Thoracic aorta (tissue), 2 donors: Measurements from ENCODE around the gene RNF135. TPM values are rescaled to one million over a fixed set of nuclear protein-coding genes. Genes with fewer than 3 reads are reported as not detected.
"Not testable (repeated sequence)": the region's sequence is repeated elsewhere in the genome, so short reads cannot be mapped to it uniquely, and the experiment has no call there.

Experiments
- ATAC-seq: fragments of 150-250 bp; one replicate; pipeline ENCODE4 v1.8.0; 2017; ENCODE audit warnings: low read depth; ENCODE audit not compliant: insufficient number of reproducible peaks, low FRiP score
- DNase-seq: peaks from one replicate; pipeline ENCODE4 v3.0.0-alpha.2; 2020; ENCODE audit warnings: low spot score
- H3K27ac ChIP-seq, 2 donors: fragments of 200-600 bp; sonication (generic); 1 replicate in 1 of 2; 2 replicates in 1 of 2; pipeline ENCODE4 v1.5.1; 2016; ENCODE audit warnings: mild to moderate bottlenecking in 2 of 2, moderate library complexity in 2 of 2
- H3K27me3 ChIP-seq: fragments of 200-600 bp; sonication (generic); replicated peaks from 2 replicates; pipeline ENCODE4 v1.6.0; 2016; ENCODE audit warnings: mild to moderate bottlenecking; ENCODE audit not compliant: insufficient read depth
- H3K36me3 ChIP-seq: fragments of 200-600 bp; sonication (generic); one replicate; pipeline ENCODE4 v1.5.1; 2016
- H3K4me1 ChIP-seq, 2 donors: fragments of 200-600 bp; sonication (generic); 1 replicate in 1 of 2; 2 replicates in 1 of 2; pipeline versions ENCODE4 v1.5.1 to v1.6.0; 2016; ENCODE audit warnings: low read depth in 2 of 2, mild to moderate bottlenecking in 1 of 2; ENCODE audit not compliant: control insufficient read depth in 1 of 2
- H3K4me3 ChIP-seq: fragments of 200-600 bp; sonication (generic); 2 replicates; pipeline ENCODE4 v1.5.1; 2016; ENCODE audit warnings: mild to moderate bottlenecking
- H3K9me3 ChIP-seq: fragments of 200-600 bp; sonication (generic); 2 replicates; pipeline ENCODE4 v1.5.1; 2016
- CTCF ChIP-seq: fragments of 200-600 bp; sonication (generic); IDR thresholded peaks from one replicate; pipeline ENCODE4 v1.5.1; 2019; ENCODE audit warnings: antibody characterized with exemption
- total RNA-seq, 2 donors: library from RNA; depleted of rRNA; stranded (reverse); fragments of >200 nt; gene quantifications; one replicate each; pipeline versions ENCODE4 v1.1.0 to v1.2.3, GENCODE V29; 2016

RNF135 gene
- total RNA-seq, 2 donors from 2014 or later = 37.7 to 45.8 TPM

GRCh38 chr17:30926516-30926915 lies 44.3 kb upstream of the RNF135 start:
- peaks cover 10 to 14% of the 10 kb centered on the region in 2 donors for H3K4me1 ChIP-seq
- TF ChIP-seq CTCF = no peak
- no peaks in the 10 kb centered on the region for H3K27me3 ChIP-seq
- H3K27ac ChIP-seq = no peak overlapping the region
- H3K4me3 ChIP-seq = no peak overlapping the region
- H3K36me3 ChIP-seq = no peaks in the 10 kb centered on the region
- no peaks in the 10 kb centered on the region for H3K9me3 ChIP-seq
- DNase-seq = no peak
- no peak for ATAC-seq

- ATAC-seq = no peak
- Histone ChIP-seq H3K27me3 (no peaks in the 10 kb centered on the region), H3K9me3 (no peaks in the 10 kb centered on the region), H3K36me3 (no peaks in the 10 kb centered on the region), H3K4me3 (no peak overlapping the region), H3K4me1 (peaks cover 0 to 2% of the 10 kb centered on the region in 2 donors), H3K27ac (no peak overlapping the region)
- DNase-seq = no peak
- TF ChIP-seq CTCF = no peak
These were observed 43.1 kb upstream of the RNF135 start for GRCh38 chr17:30927756-30928155.

GRCh38 chr17:30928584-30928983 lies 42.3 kb upstream of the RNF135 start:
- Histone ChIP-seq H3K27ac (no peak overlapping the region), H3K27me3 (no peaks in the 10 kb centered on the region), H3K36me3 (no peaks in the 10 kb centered on the region), H3K9me3 (no peaks in the 10 kb centered on the region), H3K4me3 (no peak overlapping the region), H3K4me1 (no peaks in the 10 kb centered on the region)
- no peak for TF ChIP-seq CTCF
- ATAC-seq = no peak
- no peak for DNase-seq

GRCh38 chr17:30929081-30929633 lies 41.7 kb upstream of the RNF135 start:
- no peak for ATAC-seq
- Histone ChIP-seq H3K9me3 (no peaks in the 10 kb centered on the region), H3K36me3 (no peaks in the 10 kb centered on the region)

GRCh38 chr17:30929861-30930260 lies 41.0 kb upstream of the RNF135 start:
- H3K4me3 ChIP-seq, ATAC-seq, H3K27me3 ChIP-seq, H3K36me3 ChIP-seq, H3K9me3 ChIP-seq, DNase-seq, H3K27ac ChIP-seq, H3K4me1 ChIP-seq: not testable (repeated sequence)

More at GRCh38 chr17:30929081-30929633, 41.7 kb upstream of the RNF135 start:
- TF ChIP-seq CTCF = no peak
- Histone ChIP-seq H3K27ac (no peak overlapping the region), H3K4me1 (no peaks in the 10 kb centered on the region), H3K4me3 (no peak overlapping the region), H3K27me3 (no peaks in the 10 kb centered on the region)
- DNase-seq = no peak

- Histone ChIP-seq H3K27me3 (no peaks in the 10 kb centered on the region), H3K36me3 (no peaks in the 10 kb centered on the region), H3K4me3 (no peak overlapping the region), H3K9me3 (no peaks in the 10 kb centered on the region), H3K27ac (no peak overlapping the region), H3K4me1 (no peaks in the 10 kb centered on the region)
- ATAC-seq (no peak), DNase-seq (no peak)
- TF ChIP-seq CTCF = no peak
These were observed 40.3 kb upstream of the RNF135 start for GRCh38 chr17:30930495-30930894.

- not testable (repeated sequence) for H3K27me3 ChIP-seq, H3K27ac ChIP-seq, H3K4me3 ChIP-seq, H3K36me3 ChIP-seq, H3K9me3 ChIP-seq, DNase-seq, ATAC-seq, H3K4me1 ChIP-seq
These were observed 39.3 kb upstream of the RNF135 start for GRCh38 chr17:30931582-30931981.
